ENCODE data around the gene CD300LF.
A peak's percentile ranks its signal among the peaks of the same experiment; 100 is the strongest.

CD300LF gene

DNA sequence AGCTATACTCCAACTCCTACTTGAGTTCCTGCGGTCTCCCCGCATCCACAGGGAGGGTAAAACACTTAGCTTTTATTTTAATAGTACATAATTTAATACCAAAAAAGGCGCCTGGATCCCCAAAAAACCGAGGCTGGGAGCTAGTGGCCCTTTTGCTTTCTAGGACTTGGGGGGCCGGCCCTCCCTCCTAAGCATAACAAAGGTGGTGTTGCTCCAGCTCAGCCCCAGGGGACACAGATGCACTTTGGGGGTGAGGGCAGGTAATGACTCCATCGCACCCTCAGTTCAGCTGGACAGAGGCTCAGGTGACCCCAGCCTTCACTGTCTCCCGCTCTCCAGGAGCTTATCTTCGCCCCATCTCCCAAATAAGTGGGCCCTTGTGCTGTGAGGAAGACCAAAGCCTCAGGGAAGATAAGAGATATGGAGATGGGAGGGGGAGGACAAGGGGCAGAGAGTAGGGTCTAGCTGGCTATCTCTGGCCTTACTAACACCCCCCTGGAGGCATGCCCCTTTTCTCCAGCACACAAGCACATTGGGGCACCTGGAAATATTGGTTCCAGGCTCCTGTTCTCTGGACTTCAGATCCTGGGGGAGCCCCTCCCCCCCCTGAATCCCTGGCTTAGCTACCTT, 32.9 kb upstream of the CD300LF start:
- TF ChIP-seq, protein P1, sequence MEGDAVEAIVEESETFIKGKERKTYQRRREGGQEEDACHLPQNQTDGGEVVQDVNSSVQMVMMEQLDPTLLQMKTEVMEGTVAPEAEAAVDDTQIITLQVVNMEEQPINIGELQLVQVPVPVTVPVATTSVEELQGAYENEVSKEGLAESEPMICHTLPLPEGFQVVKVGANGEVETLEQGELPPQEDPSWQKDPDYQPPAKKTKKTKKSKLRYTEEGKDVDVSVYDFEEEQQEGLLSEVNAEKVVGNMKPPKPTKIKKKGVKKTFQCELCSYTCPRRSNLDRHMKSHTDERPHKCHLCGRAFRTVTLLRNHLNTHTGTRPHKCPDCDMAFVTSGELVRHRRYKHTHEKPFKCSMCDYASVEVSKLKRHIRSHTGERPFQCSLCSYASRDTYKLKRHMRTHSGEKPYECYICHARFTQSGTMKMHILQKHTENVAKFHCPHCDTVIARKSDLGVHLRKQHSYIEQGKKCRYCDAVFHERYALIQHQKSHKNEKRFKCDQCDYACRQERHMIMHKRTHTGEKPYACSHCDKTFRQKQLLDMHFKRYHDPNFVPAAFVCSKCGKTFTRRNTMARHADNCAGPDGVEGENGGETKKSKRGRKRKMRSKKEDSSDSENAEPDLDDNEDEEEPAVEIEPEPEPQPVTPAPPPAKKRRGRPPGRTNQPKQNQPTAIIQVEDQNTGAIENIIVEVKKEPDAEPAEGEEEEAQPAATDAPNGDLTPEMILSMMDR (IDR thresholded peaks at IDR 0.05; ENCODE audit: insufficient read depth, missing control alignments): no peak
- DNase-seq (ENCODE audit: insufficient read length, low spot score) (no peak), FAIRE-seq (no peak)

DNA sequence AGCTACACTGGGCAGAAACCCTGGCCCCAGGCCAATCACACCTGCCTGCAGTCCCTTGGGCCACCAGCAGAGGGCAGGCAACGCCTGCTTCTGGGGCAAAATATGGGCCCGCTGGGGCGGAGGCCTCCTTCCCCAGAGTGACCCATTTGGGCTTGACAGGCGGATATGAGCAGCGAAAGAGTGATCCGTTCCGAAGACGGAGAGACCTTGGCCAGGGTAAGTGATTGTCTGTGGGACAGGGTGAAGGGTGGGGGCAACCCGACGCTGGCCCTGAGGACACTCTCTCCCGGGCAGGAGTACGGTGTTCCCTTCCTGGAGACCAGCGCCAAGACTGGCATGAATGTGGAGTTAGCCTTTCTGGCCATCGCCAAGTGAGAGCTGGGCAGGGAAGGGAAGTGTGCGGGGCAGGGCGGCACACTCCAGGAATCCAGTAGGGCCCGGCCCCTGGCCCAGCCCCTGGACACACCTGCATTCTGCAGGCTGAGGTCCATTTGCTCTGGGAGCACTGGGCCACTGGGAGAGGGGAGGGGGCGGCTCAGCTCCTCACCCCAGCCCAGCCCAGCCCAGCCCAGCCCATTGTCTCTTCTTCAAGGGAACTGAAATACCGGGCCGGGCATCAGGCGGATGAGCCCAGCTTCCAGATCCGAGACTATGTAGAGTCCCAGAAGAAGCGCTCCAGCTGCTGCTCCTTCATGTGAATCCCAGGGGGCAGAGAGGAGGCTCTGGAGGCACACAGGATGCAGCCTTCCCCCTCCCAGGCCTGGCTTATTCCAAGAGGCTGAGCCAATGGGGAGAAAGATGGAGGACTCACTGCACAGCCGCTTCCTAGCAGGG, 32.2 kb upstream of the CD300LF start:
- peak; percentile 86 for DNase-seq (ENCODE audit: insufficient read length, low spot score)
- FAIRE-seq: no peak
- TF ChIP-seq, protein P1 (IDR thresholded peaks at IDR 0.05; ENCODE audit: insufficient read depth, missing control alignments): peak; percentile 99

DNA sequence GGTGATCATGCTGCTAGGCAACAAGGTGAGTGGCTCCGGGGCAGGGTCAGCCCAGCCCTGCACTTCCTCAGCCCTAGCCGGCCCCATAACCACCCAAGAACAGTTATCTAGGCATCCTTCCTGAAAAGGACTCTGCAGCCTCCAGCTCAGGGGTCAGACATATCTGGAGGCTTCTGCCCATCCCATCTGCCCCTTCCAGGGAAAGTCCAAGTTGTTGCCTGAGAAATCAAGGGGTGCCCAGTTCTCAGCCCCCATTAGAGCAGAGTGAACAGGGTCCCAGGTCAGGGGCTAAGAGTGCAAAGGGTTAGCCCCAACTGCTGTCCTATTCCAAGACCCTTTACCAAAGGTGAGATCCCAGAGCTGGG, 31.6 kb upstream of the CD300LF start:
- TF ChIP-seq, protein P1 (IDR thresholded peaks at IDR 0.05; ENCODE audit: insufficient read depth, missing control alignments): no peak
- DNase-seq (ENCODE audit: insufficient read length, low spot score) (no peak), FAIRE-seq (no peak)

DNA sequence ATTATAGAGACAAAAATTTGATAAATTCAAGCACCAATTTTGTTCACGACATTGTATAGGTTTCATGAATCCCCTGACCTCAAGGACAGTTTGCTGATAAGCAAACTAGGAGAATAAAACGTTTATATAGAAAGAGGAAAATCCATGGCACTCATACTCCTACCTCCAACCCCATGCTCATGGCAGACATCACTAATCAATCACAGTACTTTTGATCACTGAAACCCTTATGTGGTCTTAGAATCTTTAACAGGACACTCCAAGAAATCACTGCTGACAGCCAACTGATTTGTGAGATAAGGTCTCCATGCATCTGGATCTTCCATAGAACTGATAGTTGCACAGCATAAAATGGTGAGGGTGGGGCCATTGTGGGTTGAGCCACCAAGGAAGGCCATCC, 31.0 kb upstream of the CD300LF start:
- DNase-seq (ENCODE audit: insufficient read length, low spot score) (no peak), FAIRE-seq (no peak)
- TF ChIP-seq, protein P1 (IDR thresholded peaks at IDR 0.05; ENCODE audit: insufficient read depth, missing control alignments): no peak

DNA sequence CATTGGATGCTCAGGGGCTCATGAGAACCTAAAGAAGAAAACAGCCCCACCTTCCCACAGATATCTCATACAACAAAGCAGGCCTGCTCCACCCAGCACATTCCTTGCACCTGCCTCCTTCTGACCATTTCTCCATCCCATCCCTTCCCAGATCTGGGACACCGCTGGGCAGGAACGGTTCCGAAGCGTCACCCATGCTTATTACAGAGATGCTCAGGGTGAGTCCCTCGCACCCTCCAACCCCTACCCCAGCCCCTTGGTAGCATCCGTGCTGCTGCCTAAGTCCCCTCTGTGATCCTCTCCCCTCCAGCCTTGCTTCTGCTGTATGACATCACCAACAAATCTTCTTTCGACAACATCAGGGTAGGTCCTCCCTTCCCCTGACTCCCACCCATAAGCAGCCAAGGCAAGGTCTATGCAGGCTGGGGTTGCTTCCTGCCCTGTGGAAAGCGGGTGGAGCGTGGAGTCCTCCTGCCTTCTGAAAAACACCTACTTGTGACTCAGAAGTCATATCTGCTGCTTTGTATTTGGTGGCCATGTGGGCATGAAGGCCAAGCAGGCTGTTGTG, 30.3 kb upstream of the CD300LF start:
- TF ChIP-seq, protein P1 (IDR thresholded peaks at IDR 0.05; ENCODE audit: insufficient read depth, missing control alignments): no peak
- DNase-seq (ENCODE audit: insufficient read length, low spot score): no peak
- no peak for FAIRE-seq

DNA sequence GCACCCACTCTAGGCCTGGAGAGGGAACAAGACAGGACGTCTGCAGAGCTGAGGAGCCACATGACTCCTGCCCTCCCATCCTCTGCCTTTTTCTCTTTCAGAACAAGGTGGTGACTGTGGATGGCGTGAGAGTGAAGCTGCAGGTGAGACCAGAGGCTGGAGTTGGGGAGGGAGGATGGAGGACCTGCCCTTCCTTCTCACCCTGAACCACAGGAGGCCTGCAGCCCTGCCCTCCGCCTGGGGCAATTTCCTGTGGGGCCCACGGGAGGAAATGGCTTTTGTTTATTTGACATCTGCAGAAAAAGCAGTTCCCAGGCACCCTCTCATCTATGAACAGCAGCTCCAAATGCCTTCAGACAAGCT, 29.4 kb upstream of the CD300LF start:
- TF ChIP-seq, protein P1 (IDR thresholded peaks at IDR 0.05; ENCODE audit: insufficient read depth, missing control alignments): no peak
- FAIRE-seq (no peak), DNase-seq (ENCODE audit: insufficient read length, low spot score) (no peak)

Data from D721Med (cell line).